Spleen (tissue), 11 donors: ENCODE results near the gene NELFE. TPM values are rescaled to one million over a fixed set of nuclear protein-coding genes. Genes with fewer than 3 reads are reported as not detected.
"Not testable (repeated sequence)": the region's sequence is repeated elsewhere in the genome, so short reads cannot be mapped to it uniquely, and the experiment has no call there.

Experiments
- DNase-seq: peaks from one replicate; pipeline ENCODE4 v3.0.0-alpha.2; 2020
- H3K27ac ChIP-seq, 8 donors: fragments of 200-600 bp; sonication (generic) in 7 of 8; 1 replicate in 4 of 8; 2 replicates in 4 of 8; pipeline versions ENCODE4 v1.5.0 to v1.8.0; 2016 to 2021; ENCODE audit warnings: inconsistent platforms in 4 of 8, mild to moderate bottlenecking in 4 of 8, moderate library complexity in 1 of 8
- H3K27me3 ChIP-seq, 7 donors: fragments of 200-600 bp; sonication (generic) in 6 of 7; replicated peaks in 1 of 7; 1 replicate in 4 of 7; 2 replicates in 3 of 7; pipeline versions ENCODE4 v1.5.0 to v1.8.0; 2016 to 2021; ENCODE audit warnings: inconsistent platforms in 3 of 7, mild to moderate bottlenecking in 1 of 7
- H3K36me3 ChIP-seq, 6 donors: fragments of 200-600 bp; sonication (generic) in 5 of 6; 1 replicate in 4 of 6; 2 replicates in 2 of 6; pipeline versions ENCODE4 v1.5.0 to v1.8.0; 2016 to 2021; ENCODE audit warnings: inconsistent platforms in 2 of 6
- H3K4me1 ChIP-seq, 6 donors: fragments of 200-600 bp; sonication (generic) in 5 of 6; 1 replicate in 3 of 6; 2 replicates in 3 of 6; pipeline versions ENCODE4 v1.5.0 to v1.8.0; 2016 to 2021; ENCODE audit warnings: inconsistent platforms in 3 of 6
- H3K4me3 ChIP-seq, 8 donors: fragments of 200-600 bp; sonication (generic) in 7 of 8; 1 replicate in 4 of 8; 2 replicates in 4 of 8; pipeline versions ENCODE4 v1.5.0 to v1.8.0; 2016 to 2021; ENCODE audit warnings: inconsistent platforms in 4 of 8, mild to moderate bottlenecking in 4 of 8, moderate library complexity in 2 of 8
- H3K9me3 ChIP-seq, 8 donors: fragments of 200-600 bp; sonication (generic) in 7 of 8; 1 replicate in 4 of 8; 2 replicates in 4 of 8; pipeline versions ENCODE4 v1.5.0 to v1.8.0; 2016 to 2021; ENCODE audit warnings: inconsistent platforms in 4 of 8
- POLR2AphosphoS5 ChIP-seq, 3 donors: sonication (generic); formaldehyde crosslinking; IDR thresholded peaks; one replicate each; pipeline ENCODE4 v1.5.1; 2017; ENCODE audit warnings: antibody characterized with exemption in 3 of 3
- WGBS, 5 donors: extraction: QIAGEN DNeasy Blood & Tissue Kit in 3 of 5; methylation state at CpG; one replicate each; pipeline versions ENCODE4 v1.1.5 to v1.1.7; 2013 to 2018; 5-methylcytosine and 5-hydroxymethylcytosine counted together
- intact Hi-C: fragments of 100-400 bp; cut with DNase I; formaldehyde crosslinking; loops from one replicate; pipeline ENCODE4 v1.15.0; 2023; ENCODE audit warnings: low total_unique reads
- polyA plus RNA-seq, 3 donors: library from polyadenylated mRNA; stranded (reverse); fragments of 200-250 nt; gene quantifications; one replicate each; pipeline ENCODE4 v1.2.1, GENCODE V29; 2013
- total RNA-seq, 7 donors: library from RNA; depleted of rRNA in 3 of 7; stranded (reverse); fragments of >200 nt in 3 of 7; fragmentation: NEBNext Ultra II Directional in 4 of 7; extraction: Animal tissue kit (Norgen Biotek cat#: 25700) in 4 of 7; gene quantifications; one replicate each; pipeline versions ENCODE4 v1.1.0 to v1.2.1, GENCODE V29; 2016 to 2021
- donor health status: healthy with polysubstance abuse.
- donor health status: DM: no; HTN: no; CAD: no; lungs with moderate emphysema.
- donor health status: DM: no; HTN: no; CAD: no.
- donor health status: Bipolar disorder and iron deficiency.
- donor health status: healthy.
- donor health status: DM: no; HTN: no; CAD: no.
- donor health status: DM: yes; HTN: yes; CAD: no.

NELFE gene
- total and polyA plus RNA-seq, 10 donors, result 35.0 to 50.7 (median 45.0) TPM

- peak overlapping the region in 5 of 8 donors; percentile 21 to 62 (median 45) for H3K27ac ChIP-seq
- H3K27me3 ChIP-seq, H3K36me3 ChIP-seq, H3K9me3 ChIP-seq, H3K4me3 ChIP-seq, H3K4me1 ChIP-seq, intact Hi-C loops: not testable (repeated sequence)
- peak; percentile 58 for DNase-seq
- WGBS, 5 donors, result 50 to 64% (median 59%) methylated on average over 8 to 10 of the region's 13 CpGs
- peak in 1 of 3 donors; percentile 31 for TF ChIP-seq POLR2AphosphoS5 (IDR thresholded peaks at IDR 0.05)
Measured at GRCh38 chr6:32004864-32005537, 46.2 kb upstream of the NELFE start.

GRCh38 chr6:32004393-32004792 lies 45.6 kb upstream of the NELFE start:
- H3K36me3 ChIP-seq, H3K27me3 ChIP-seq, H3K4me3 ChIP-seq, H3K9me3 ChIP-seq, intact Hi-C loops, H3K4me1 ChIP-seq: not testable (repeated sequence)
- peak; percentile 13 for DNase-seq
- peak overlapping the region in 3 of 8 donors; percentile 30 to 62 (median 45) for H3K27ac ChIP-seq
- WGBS, 5 donors, result 50 to 78% (median 65%) methylated on average over 3 to 4 of the region's 4 CpGs

GRCh38 chr6:32003301-32003700 lies 44.5 kb upstream of the NELFE start:
- H3K4me3 ChIP-seq, H3K9me3 ChIP-seq, DNase-seq, H3K36me3 ChIP-seq, H3K27me3 ChIP-seq, H3K27ac ChIP-seq, intact Hi-C loops, H3K4me1 ChIP-seq: not testable (repeated sequence)
- no CpG with 5 or more reads among the region's 7 CpGs for WGBS, 5 donors

GRCh38 chr6:32002546-32003268 lies 43.9 kb upstream of the NELFE start:
- H3K36me3 ChIP-seq, H3K4me1 ChIP-seq, H3K4me3 ChIP-seq, intact Hi-C loops, H3K9me3 ChIP-seq, DNase-seq, H3K27me3 ChIP-seq, H3K27ac ChIP-seq: not testable (repeated sequence)
- no CpG with 5 or more reads among the region's 15 CpGs for WGBS, 5 donors

GRCh38 chr6:31996385-31996784 lies 37.6 kb upstream of the NELFE start:
- intact Hi-C loops, H3K36me3 ChIP-seq, DNase-seq, H3K9me3 ChIP-seq, H3K27ac ChIP-seq, H3K4me1 ChIP-seq, H3K4me3 ChIP-seq, H3K27me3 ChIP-seq: not testable (repeated sequence)
- 90 to 94% (median 94%) methylated on average over 4 to 6 of the region's 6 CpGs for WGBS, 5 donors

GRCh38 chr6:31994421-31994820 lies 35.6 kb upstream of the NELFE start:
- intact Hi-C loops, H3K27ac ChIP-seq, DNase-seq, H3K36me3 ChIP-seq, H3K4me1 ChIP-seq, H3K9me3 ChIP-seq, H3K4me3 ChIP-seq, H3K27me3 ChIP-seq: not testable (repeated sequence)
- WGBS, 5 donors, result 94 to 100% (median 97%) methylated on average over 5 to 10 of the region's 14 CpGs; no CpG with 5 or more reads in 2 of the 5 donors

GRCh38 chr6:31989363-31989762 lies 30.6 kb upstream of the NELFE start:
- H3K36me3 ChIP-seq, DNase-seq, H3K4me1 ChIP-seq, H3K9me3 ChIP-seq, H3K27ac ChIP-seq, H3K27me3 ChIP-seq, intact Hi-C loops, H3K4me3 ChIP-seq: not testable (repeated sequence)
- no CpG with 5 or more reads among the region's 10 CpGs for WGBS, 5 donors

GRCh38 chr6:31981744-31982143 lies 23.0 kb upstream of the NELFE start, which contains the start of gene C4A:
Gene C4A (plus strand): TSS chr6:31982057. CDS start chr6:31982108, 51 bp downstream.
- H3K27me3 ChIP-seq, H3K4me3 ChIP-seq, DNase-seq, H3K9me3 ChIP-seq, intact Hi-C loops, H3K27ac ChIP-seq: not testable (repeated sequence)
- no CpG with 5 or more reads among the region's 7 CpGs for WGBS, 5 donors
- peaks cover 0 to 20% (median 10%) of the 10 kb centered on the region in 6 donors for H3K36me3 ChIP-seq
- peaks cover 0 to 11% (median 5%) of the 10 kb centered on the region in 6 donors for H3K4me1 ChIP-seq

- intact Hi-C loops, DNase-seq, H3K27ac ChIP-seq, H3K9me3 ChIP-seq, H3K27me3 ChIP-seq, H3K4me3 ChIP-seq: not testable (repeated sequence)
- Histone ChIP-seq H3K4me1 (peaks cover 0 to 11% (median 5%) of the 10 kb centered on the region in 6 donors), H3K36me3 (peaks cover 0 to 26% (median 10%) of the 10 kb centered on the region in 6 donors)
- WGBS, 5 donors, result no CpG with 5 or more reads among the region's 5 CpGs
Measured at GRCh38 chr6:31980998-31981397, 22.2 kb upstream of the NELFE start.

GRCh38 chr6:31980195-31980876 lies 21.6 kb upstream of the NELFE start:
- H3K27me3 ChIP-seq, H3K9me3 ChIP-seq, H3K4me3 ChIP-seq, intact Hi-C loops, DNase-seq: not testable (repeated sequence)
- Histone ChIP-seq H3K4me1 (peaks cover 0 to 11% (median 5%) of the 10 kb centered on the region in 6 donors), H3K27ac (peak overlapping the region in 1 of 8 donors; percentile 42), H3K36me3 (peaks cover 0 to 33% (median 10%) of the 10 kb centered on the region in 6 donors)
- WGBS, 5 donors, result 91 to 98% (median 94%) methylated on average over 11 to 13 of the region's 13 CpGs
